HFF-Myc (cell line): Measurements from ENCODE around the gene PACSIN2.

Experiments used
- DNase-seq: peaks from one replicate; pipeline ENCODE4 v3.0.0-alpha.2; 2011; ENCODE audit warnings: low read depth; ENCODE audit errors: extremely low read depth
- H3K4me3 ChIP-seq: replicated peaks from 2 replicates; pipeline ENCODE4 v1.5.1; 2011; ENCODE audit warnings: low read depth, mild to moderate bottlenecking, control low read depth, low read length
- TF ChIP-seq, protein P1 (sequence below): IDR thresholded peaks from 2 replicates; pipeline ENCODE4 v1.5.1; 2012; ENCODE audit warnings: mild to moderate bottlenecking, low read depth, low read length, control low read depth; ENCODE audit errors: missing control alignments

PACSIN2 gene

DNA sequence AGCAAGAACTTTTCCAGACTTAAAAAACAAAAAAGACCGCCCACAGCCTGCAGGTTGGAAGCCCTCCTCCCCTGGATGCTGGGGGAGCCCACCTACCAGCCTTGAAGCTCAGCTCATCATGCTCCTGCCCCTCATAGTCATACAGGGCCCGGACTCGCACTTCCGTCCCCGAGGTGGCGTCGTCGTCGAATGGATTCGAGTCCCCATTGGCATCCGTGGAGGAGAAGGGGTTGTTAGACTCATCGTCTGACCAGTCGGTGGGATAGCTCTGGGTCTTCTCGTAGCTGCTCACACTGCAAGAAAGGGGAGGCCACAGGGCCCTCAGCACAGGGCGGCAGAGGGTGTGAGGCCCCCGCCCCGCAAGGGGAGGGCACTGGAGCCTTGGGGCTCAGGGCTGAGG lies 138.9 kb downstream of the PACSIN2 start:
- TF ChIP-seq, protein P1, sequence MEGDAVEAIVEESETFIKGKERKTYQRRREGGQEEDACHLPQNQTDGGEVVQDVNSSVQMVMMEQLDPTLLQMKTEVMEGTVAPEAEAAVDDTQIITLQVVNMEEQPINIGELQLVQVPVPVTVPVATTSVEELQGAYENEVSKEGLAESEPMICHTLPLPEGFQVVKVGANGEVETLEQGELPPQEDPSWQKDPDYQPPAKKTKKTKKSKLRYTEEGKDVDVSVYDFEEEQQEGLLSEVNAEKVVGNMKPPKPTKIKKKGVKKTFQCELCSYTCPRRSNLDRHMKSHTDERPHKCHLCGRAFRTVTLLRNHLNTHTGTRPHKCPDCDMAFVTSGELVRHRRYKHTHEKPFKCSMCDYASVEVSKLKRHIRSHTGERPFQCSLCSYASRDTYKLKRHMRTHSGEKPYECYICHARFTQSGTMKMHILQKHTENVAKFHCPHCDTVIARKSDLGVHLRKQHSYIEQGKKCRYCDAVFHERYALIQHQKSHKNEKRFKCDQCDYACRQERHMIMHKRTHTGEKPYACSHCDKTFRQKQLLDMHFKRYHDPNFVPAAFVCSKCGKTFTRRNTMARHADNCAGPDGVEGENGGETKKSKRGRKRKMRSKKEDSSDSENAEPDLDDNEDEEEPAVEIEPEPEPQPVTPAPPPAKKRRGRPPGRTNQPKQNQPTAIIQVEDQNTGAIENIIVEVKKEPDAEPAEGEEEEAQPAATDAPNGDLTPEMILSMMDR: no peak
- no peak for DNase-seq

DNA sequence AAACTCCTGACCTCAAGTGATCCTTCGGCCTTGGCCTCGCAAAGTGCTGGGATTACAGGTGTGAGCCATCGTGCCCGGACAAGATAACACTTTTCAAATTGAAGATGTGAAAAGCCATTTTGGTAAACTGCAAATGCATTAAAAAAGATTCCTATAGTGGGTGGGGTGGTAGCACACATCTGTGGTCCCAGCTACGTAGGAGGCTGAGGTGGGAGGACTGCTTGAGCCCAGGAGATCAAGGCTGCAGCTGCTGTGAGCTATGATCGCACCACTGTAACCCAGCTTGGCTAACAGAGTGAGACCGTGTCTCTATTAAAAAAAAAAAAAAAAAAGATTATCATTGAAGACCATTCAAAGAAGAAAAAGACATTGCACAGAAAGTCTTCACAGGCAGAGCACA lies 140.9 kb downstream of the PACSIN2 start:
- DNase-seq: no peak
- H3K4me3 ChIP-seq: no peak overlapping the region
- TF ChIP-seq, protein P1: no peak

More for the DNA sequence above, 138.9 kb downstream of the PACSIN2 start:
- H3K4me3 ChIP-seq: no peak overlapping the region

DNA sequence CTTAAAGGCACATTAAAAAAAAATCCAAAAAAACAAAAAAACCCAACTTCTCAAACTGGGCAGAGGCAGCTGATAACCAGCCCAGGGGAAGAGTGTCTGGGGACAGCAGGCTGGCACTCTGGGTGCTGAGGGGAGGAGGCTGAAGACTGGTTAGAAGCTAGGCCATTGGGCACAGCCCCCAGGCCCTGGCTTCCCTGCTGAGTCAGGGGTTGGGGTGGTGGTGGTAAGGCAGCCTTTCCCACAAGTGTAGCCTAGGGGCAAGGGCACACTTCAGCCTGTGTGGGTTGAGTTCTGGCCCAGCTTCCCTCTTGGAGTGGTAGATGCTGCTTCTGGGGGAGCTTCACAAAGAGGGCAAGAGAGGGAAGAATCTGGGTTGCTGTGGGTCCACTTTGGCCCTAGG lies 141.6 kb downstream of the PACSIN2 start:
- no peak overlapping the region for H3K4me3 ChIP-seq
- no peak for DNase-seq
- TF ChIP-seq, protein P1: no peak

DNA sequence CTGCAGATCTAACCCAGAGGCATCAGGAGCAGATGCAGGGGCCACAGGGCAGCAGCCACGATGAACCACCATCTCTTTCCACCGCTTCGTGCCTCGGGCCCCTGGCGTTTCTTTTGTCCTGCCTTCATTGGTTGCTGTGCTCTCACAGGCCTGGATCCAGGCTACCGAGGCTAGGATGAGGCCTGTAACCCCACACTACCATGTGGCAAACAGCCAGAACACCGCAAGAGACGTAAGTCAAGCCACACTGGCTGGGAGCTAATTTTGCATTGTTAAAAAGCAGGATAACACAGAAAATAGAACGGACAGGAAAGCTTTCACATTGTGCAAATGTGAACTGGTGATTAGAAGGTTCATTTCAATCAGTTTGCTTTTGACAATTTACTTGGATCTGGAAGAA lies 142.1 kb downstream of the PACSIN2 start:
- H3K4me3 ChIP-seq: no peak overlapping the region
- DNase-seq: no peak
- TF ChIP-seq, protein P1: no peak

DNA sequence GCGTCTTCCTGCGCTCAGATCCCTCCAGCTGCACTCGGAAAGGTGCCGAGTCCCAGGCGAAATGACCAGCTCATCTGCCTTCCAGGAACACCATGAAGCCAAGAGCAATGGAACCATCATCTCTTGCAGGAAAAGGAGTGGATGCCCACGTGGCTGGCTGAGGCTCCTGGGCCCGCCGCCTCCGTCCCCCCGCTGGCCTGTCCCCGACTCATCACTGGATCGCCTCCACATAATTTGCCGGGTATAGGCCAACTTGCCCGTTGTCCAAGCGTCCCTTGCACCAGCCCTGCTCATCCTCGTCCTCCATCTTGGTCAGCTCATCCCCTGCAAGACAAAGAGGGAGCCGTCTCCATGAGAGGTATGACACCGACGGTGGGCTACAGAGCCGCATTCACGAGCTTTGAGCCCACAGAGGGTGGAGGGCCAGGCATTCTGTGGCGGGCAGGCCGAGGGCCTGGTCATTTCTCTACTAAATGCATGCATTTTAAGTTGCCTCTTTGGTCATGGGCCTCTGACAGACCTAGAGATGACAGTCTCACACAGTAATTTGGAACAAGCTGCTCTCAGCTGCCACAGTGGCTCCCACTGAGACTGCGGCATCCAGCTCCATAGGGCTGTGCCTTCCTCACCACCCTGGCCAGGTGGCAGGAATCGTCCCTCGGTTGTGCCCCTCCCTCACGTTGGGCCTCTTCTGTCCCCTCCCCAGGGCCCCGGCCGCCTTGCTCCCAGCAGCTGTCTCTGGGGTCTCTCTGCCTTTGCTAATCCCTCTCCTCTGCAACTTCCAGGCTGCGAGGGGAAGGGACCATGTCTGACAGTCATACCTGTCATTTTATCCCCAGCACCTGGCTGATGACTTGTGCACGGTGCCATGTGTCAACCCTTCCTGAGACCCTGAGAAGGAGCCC lies 143.6 kb downstream of the PACSIN2 start:
- DNase-seq: no peak
- no peak overlapping the region for H3K4me3 ChIP-seq
- TF ChIP-seq, protein P1: no peak

DNA sequence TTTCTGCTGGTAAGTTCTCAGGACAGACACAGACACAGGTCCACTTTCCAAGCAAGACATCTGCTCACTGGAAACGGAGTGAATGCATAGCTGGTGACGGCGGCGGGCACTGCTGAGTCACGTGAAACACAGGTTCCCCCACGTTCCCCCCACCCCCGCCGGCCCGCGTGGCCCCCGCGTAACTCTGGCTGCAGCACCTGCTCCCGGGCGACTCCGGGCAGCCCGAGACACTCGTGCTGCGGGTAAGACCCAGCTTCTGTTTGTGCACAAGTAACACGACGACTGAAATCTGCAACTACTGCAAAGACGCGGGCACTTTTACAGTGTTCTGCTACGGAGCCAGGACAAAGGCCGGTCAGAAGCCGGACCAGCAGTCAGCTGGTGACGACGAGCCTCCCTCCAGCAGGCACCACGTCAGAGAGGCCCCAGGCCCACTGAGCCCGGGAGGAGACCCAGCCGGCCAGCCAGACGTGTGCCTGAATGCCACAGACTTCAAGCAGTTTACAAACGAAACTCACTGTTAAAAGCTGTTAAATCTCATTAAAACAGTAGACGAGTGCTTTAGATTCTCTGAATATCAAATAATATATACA lies 145.0 kb downstream of the PACSIN2 start:
- DNase-seq: no peak
- no peak overlapping the region for H3K4me3 ChIP-seq
- TF ChIP-seq, protein P1: no peak
